Heart left ventricle (tissue), 16 donors: ENCODE results near the gene EVPL. TPM values are rescaled to one million over a fixed set of nuclear protein-coding genes. Genes with fewer than 3 reads are reported as not detected.

ENCODE experiments used
- ATAC-seq, 4 donors: fragments of 200-7000 bp; cut with Tn5 transposase; one replicate each; pipeline ENCODE4 v1.9.1; 2020 to 2022; ENCODE audit warnings: moderate library complexity in 4 of 4, mild to moderate bottlenecking in 3 of 4, moderate number of reproducible peaks in 1 of 4
- DNase-seq, 5 donors: peaks; one replicate each; pipeline ENCODE4 v3.0.0-alpha.2; 2020
- H3K27ac ChIP-seq, 12 donors: fragments of 200-600 bp; sonication (generic) in 4 of 12; one replicate each; pipeline versions ENCODE4 v1.5.0 to v1.8.0; 2016 to 2022; ENCODE audit warnings: mild to moderate bottlenecking in 2 of 12
- H3K27me3 ChIP-seq, 9 donors: fragments of 200-600 bp; sonication (generic) in 2 of 9; one replicate each; pipeline versions ENCODE4 v1.5.1 to v1.8.0; 2016 to 2022; ENCODE audit warnings: mild to moderate bottlenecking in 3 of 9
- H3K36me3 ChIP-seq, 9 donors: fragments of 200-600 bp; sonication (generic) in 2 of 9; one replicate each; pipeline versions ENCODE4 v1.5.0 to v1.8.0; 2018 to 2022; ENCODE audit warnings: mild to moderate bottlenecking in 2 of 9
- H3K4me1 ChIP-seq, 12 donors: fragments of 200-600 bp; sonication (generic) in 4 of 12; one replicate each; pipeline versions ENCODE4 v1.5.0 to v1.8.0; 2016 to 2022; ENCODE audit warnings: mild to moderate bottlenecking in 3 of 12
- H3K4me3 ChIP-seq, 12 donors: fragments of 200-600 bp; sonication (generic) in 4 of 12; one replicate each; pipeline versions ENCODE4 v1.5.0 to v1.8.0; 2017 to 2022; ENCODE audit warnings: mild to moderate bottlenecking in 9 of 12, moderate library complexity in 4 of 12
- H3K9me3 ChIP-seq, 12 donors: fragments of 200-600 bp; sonication (generic) in 4 of 12; one replicate each; pipeline versions ENCODE4 v1.5.0 to v1.8.0; 2016 to 2022; ENCODE audit warnings: mild to moderate bottlenecking in 1 of 12
- CTCF ChIP-seq, 12 donors: fragments of 200-600 bp; sonication (generic) in 4 of 12; IDR thresholded peaks; one replicate each; pipeline versions ENCODE4 v1.5.0 to v1.8.0; 2018 to 2022; ENCODE audit warnings: antibody characterized with exemption in 12 of 12, mild to moderate bottlenecking in 5 of 12
- POLR2A ChIP-seq, 2 donors: fragments of 450-650 bp; IDR thresholded peaks; one replicate each; pipeline ENCODE4 v1.6.1; 2017; ENCODE audit warnings: antibody characterized with exemption in 2 of 2, mild to moderate bottlenecking in 2 of 2, moderate library complexity in 2 of 2
- WGBS, 4 donors: extraction: QIAGEN DNeasy Blood & Tissue Kit in 2 of 4; methylation state at CpG; one replicate each; pipeline versions ENCODE4 v1.1.5 to v1.1.7; 2013 to 2018; 5-methylcytosine and 5-hydroxymethylcytosine counted together
- intact Hi-C, 10 donors: fragments of 100-400 bp; cut with DNase I; formaldehyde crosslinking; loops; one replicate each; pipeline versions ENCODE4 v1.11.1 to v1.14.2; 2022
- polyA plus RNA-seq, 2 donors: library from polyadenylated mRNA; stranded (reverse); fragments of 200-250 nt; gene quantifications; one replicate each; pipeline ENCODE4 v1.2.3, GENCODE V29; 2013
- total RNA-seq, 9 donors: library from RNA; depleted of rRNA in 2 of 9; stranded (reverse); fragments of >200 nt in 2 of 9; fragmentation: NEBNext Ultra II Directional in 3 of 9; extraction: Animal tissue kit (Norgen Biotek cat#: 25700) in 3 of 9; gene quantifications; one replicate each; pipeline versions ENCODE4 v1.1.0 to v1.2.4, GENCODE V29; 2016 to 2023
- donor health status: ischemic (EF 13 %, LVEDD 7.1; RV severe dilation, severe dysfunction).
- donor health status: healthy with polysubstance abuse.
- donor health status: DM: no; HTN: yes; CAD: no.
- donor health status: DM: no; HTN: no; CAD: no.
- donor health status: ischemic (EF 25% LVEDD 6.9; RV normal size, moderate dysfunction).
- donor health status: ischemic (EF 25% LVEDD 5.7; RV mildly dilated, moderate dysfunction).
- donor health status: healthy.
- donor health status: DM: yes; HTN: yes; CAD: no.
- donor health status: ischemic (EF 35%, LVEDD 5.7; RV mildly dilated, moderate dysfunction).
- donor health status: nonischemic (EF 11% LVEDD 7.7; RV severe dilation, severe dysfunction).
- donor health status: DM: yes; HTN: yes; CAD: no.
- donor health status: PGD.
- donor health status: ischemic (EF 29% LVEDD 5.4; RV normal size, mild dysfunction).
- donor health status: nonischemic (EF 23%, LVEDD 6.1; RV moderate dilation, normal function).

The EVPL gene
- total and polyA plus RNA-seq, 11 donors: 0.03 to 2.0 (median 0.05) TPM; not detected in 3

GRCh38 chr17:76038050-76038449, 10.9 kb upstream of the EVPL start:
- 83 to 90% (median 85%) methylated on average over 3 of the region's 3 CpGs for WGBS, 4 donors
- Histone ChIP-seq H3K36me3 (peaks cover 4 to 58% (median 51%) of the 10 kb centered on the region in 9 donors), H3K27me3 (no peaks in the 10 kb centered on the region), H3K4me1 (peaks cover 0 to 7% (median 0%) of the 10 kb centered on the region in 12 donors), H3K27ac (peak overlapping the region in 1 of 12 donors; percentile 84), H3K4me3 (no peak overlapping the region), H3K9me3 (no peaks in the 10 kb centered on the region)
- intact Hi-C loops: no loop called here
- TF ChIP-seq POLR2A (IDR thresholded peaks at IDR 0.05) (no peak), CTCF (IDR thresholded peaks at IDR 0.05) (no peak)
- DNase-seq: no peak
- ATAC-seq: no peak

- Histone ChIP-seq H3K27me3 (no peaks in the 10 kb centered on the region), H3K36me3 (peaks cover 4 to 45% (median 37%) of the 10 kb centered on the region in 9 donors), H3K4me3 (no peak overlapping the region), H3K27ac (peak overlapping the region in 1 of 12 donors; percentile 84), H3K9me3 (no peaks in the 10 kb centered on the region), H3K4me1 (peaks cover 0 to 7% (median 0%) of the 10 kb centered on the region in 12 donors)
- peak in 2 of 4 donors; percentile 15 to 47 for ATAC-seq
- no peak for TF ChIP-seq POLR2A (IDR thresholded peaks at IDR 0.05)
- no peak for TF ChIP-seq CTCF (IDR thresholded peaks at IDR 0.05)
- intact Hi-C loops: no loop called here
- 51 to 65% (median 58%) methylated on average over 21 to 22 of the region's 22 CpGs for WGBS, 4 donors
- no peak for DNase-seq
These were observed 9.6 kb upstream of the EVPL start for GRCh38 chr17:76036497-76037261.

GRCh38 chr17:76034428-76035350, 7.6 kb upstream of the EVPL start:
- no peaks in the 10 kb centered on the region for H3K27me3 ChIP-seq
- intact Hi-C loops: no loop called here
- no peaks in the 10 kb centered on the region for H3K9me3 ChIP-seq
- peaks cover 0 to 25% (median 17%) of the 10 kb centered on the region in 9 donors for H3K36me3 ChIP-seq
- peak overlapping the region in 1 of 12 donors; percentile 84 for H3K27ac ChIP-seq
- H3K4me1 ChIP-seq: peaks cover 0 to 10% (median under 1%) of the 10 kb centered on the region in 12 donors
- DNase-seq: no peak
- H3K4me3 ChIP-seq: no peak overlapping the region
- TF ChIP-seq POLR2A (IDR thresholded peaks at IDR 0.05) (no peak), CTCF (IDR thresholded peaks at IDR 0.05) (no peak)
- WGBS, 4 donors: 82 to 86% (median 85%) methylated on average over 13 of the region's 13 CpGs
- no peak for ATAC-seq

- Histone ChIP-seq H3K27ac (peak overlapping the region in 1 of 12 donors; percentile 84), H3K4me1 (peaks cover 0 to 15% (median 5%) of the 10 kb centered on the region in 12 donors), H3K9me3 (no peaks in the 10 kb centered on the region), H3K27me3 (no peaks in the 10 kb centered on the region), H3K36me3 (peaks cover 0 to 9% (median 2%) of the 10 kb centered on the region in 9 donors), H3K4me3 (no peak overlapping the region)
- ATAC-seq: no peak
- intact Hi-C loops: no loop called here
- WGBS, 4 donors: 93 to 97% (median 96%) methylated on average over 6 of the region's 6 CpGs
- DNase-seq: no peak
- TF ChIP-seq CTCF (IDR thresholded peaks at IDR 0.05) (no peak), POLR2A (IDR thresholded peaks at IDR 0.05) (no peak)
These were observed 6.0 kb upstream of the EVPL start for GRCh38 chr17:76033139-76033538.
